SK-N-MC (cell line): ENCODE measurements around the gene ORM2.
"Not testable (repeated sequence)": the region's sequence is repeated elsewhere in the genome, so short reads cannot be mapped to it uniquely, and the experiment has no call there.

Experiments
- EZH2 ChIP-seq: fragments of 200-600 bp; sonication (generic); IDR thresholded peaks from one replicate; pipeline ENCODE4 v1.6.1; 2017; ENCODE audit warnings: antibody characterized with exemption
- FOXP2 ChIP-seq: optimal IDR thresholded peaks from 2 replicates; pipeline ENCODE3; 2011; ENCODE audit warnings: mild to moderate bottlenecking, moderate library complexity; ENCODE audit not compliant: insufficient read depth; ENCODE audit errors: extremely low read length, control extremely low read depth
- POLR2AphosphoS5 ChIP-seq: IDR thresholded peaks from 2 replicates; pipeline ENCODE4 v1.6.1; 2012; ENCODE audit warnings: mild to moderate bottlenecking, low read depth, low read length, borderline replicate concordance

- not testable (repeated sequence) for TF ChIP-seq POLR2AphosphoS5, EZH2, FOXP2
Observed at GRCh38 chr9:114329625-114330022, at the start of gene ORM2.
